Stomach (tissue), 9 donors: Measurements from ENCODE around the gene SESN1. TPM values are rescaled to one million over a fixed set of nuclear protein-coding genes. Genes with fewer than 3 reads are reported as not detected.

Source experiments
- DNase-seq, 2 donors: peaks; one replicate each; pipeline versions ENCODE4 v3.0.0 to v3.0.0-alpha.2; 2013 to 2019
- H3K27ac ChIP-seq, 5 donors: fragments of 200-600 bp in 4 of 5; sonication (generic) in 4 of 5; one replicate each; pipeline ENCODE4 v1.5.1; 2013 to 2019; ENCODE audit warnings: mild to moderate bottlenecking in 1 of 5, moderate library complexity in 1 of 5
- H3K27me3 ChIP-seq, 3 donors: fragments of 200-600 bp; sonication (generic); one replicate each; pipeline ENCODE4 v1.5.1; 2017 to 2019; ENCODE audit warnings: mixed run types in 1 of 3
- H3K36me3 ChIP-seq, 4 donors: fragments of 200-600 bp; sonication (generic); 1 replicate in 3 of 4; 2 replicates in 1 of 4; pipeline ENCODE4 v1.5.1; 2016 to 2019
- H3K4me1 ChIP-seq, 4 donors: fragments of 200-600 bp; sonication (generic); one replicate each; pipeline ENCODE4 v1.5.1; 2016 to 2019
- H3K4me3 ChIP-seq, 4 donors: fragments of 200-600 bp; sonication (generic) in 3 of 4; one replicate each; pipeline ENCODE4 v1.5.1; 2016 to 2019; ENCODE audit warnings: mild to moderate bottlenecking in 1 of 4
- H3K9me3 ChIP-seq, 4 donors: fragments of 200-600 bp; sonication (generic); one replicate each; pipeline ENCODE4 v1.5.1; 2016 to 2019
- EP300 ChIP-seq: sonication (generic); formaldehyde crosslinking; IDR thresholded peaks from one replicate; pipeline ENCODE4 v1.6.1; 2017; ENCODE audit warnings: antibody characterized with exemption
- POLR2A ChIP-seq, 4 donors: fragments of 450-650 bp; IDR thresholded peaks; one replicate each; pipeline ENCODE4 v1.6.1; 2016; ENCODE audit warnings: antibody characterized with exemption in 4 of 4, control low read depth in 2 of 4, mild to moderate bottlenecking in 1 of 4, moderate library complexity in 1 of 4
- POLR2AphosphoS5 ChIP-seq, 3 donors: sonication (generic); formaldehyde crosslinking; IDR thresholded peaks; one replicate each; pipeline ENCODE4 v1.6.1; 2016; ENCODE audit warnings: antibody characterized with exemption in 3 of 3
- WGBS, 5 donors: extraction: QIAGEN DNeasy Blood & Tissue Kit in 3 of 5; methylation state at CpG; one replicate each; pipeline versions ENCODE4 v1.1.5 to v1.1.7; 2013 to 2018; 5-methylcytosine and 5-hydroxymethylcytosine counted together
- intact Hi-C: fragments of 100-400 bp; cut with DNase I; formaldehyde crosslinking; loops from one replicate; pipeline ENCODE4 v1.15.1; 2023; ENCODE audit warnings: low total_unique reads
- polyA plus RNA-seq, 3 donors: library from polyadenylated mRNA; stranded (reverse); fragments of 200-250 nt; gene quantifications; one replicate each; pipeline ENCODE4 v1.2.3, GENCODE V29; 2013
- total RNA-seq, 5 donors: library from RNA; depleted of rRNA; stranded (reverse); fragments of >200 nt; gene quantifications; one replicate each; pipeline versions ENCODE4 v1.1.0 to v1.2.3, GENCODE V29; 2014 to 2016
- TF ChIP-seq, protein P1 (sequence below), 7 experiments: fragments of 450-650 bp in 4 of 7; fragments of 200-600 bp in 3 of 7; sonication (generic) in 3 of 7; IDR thresholded peaks; one replicate each; pipeline ENCODE4 v1.5.1; 2016 to 2019; ENCODE audit warnings: antibody characterized with exemption in 7 of 7, control low read depth in 2 of 7, mild to moderate bottlenecking in 1 of 7
- donor health status: healthy with polysubstance abuse.
- donor health status: Bipolar disorder and iron deficiency.
- donor health status: healthy.

The SESN1 gene
- total and polyA plus RNA-seq, 8 donors: 11.0 to 201 (median 33.3) TPM

GRCh38 chr6:109052852-109053251 lies 41.8 kb downstream of the SESN1 start:
- 73 to 84% (median 78%) methylated on average over 4 of the region's 4 CpGs for WGBS, 5 donors

DNA sequence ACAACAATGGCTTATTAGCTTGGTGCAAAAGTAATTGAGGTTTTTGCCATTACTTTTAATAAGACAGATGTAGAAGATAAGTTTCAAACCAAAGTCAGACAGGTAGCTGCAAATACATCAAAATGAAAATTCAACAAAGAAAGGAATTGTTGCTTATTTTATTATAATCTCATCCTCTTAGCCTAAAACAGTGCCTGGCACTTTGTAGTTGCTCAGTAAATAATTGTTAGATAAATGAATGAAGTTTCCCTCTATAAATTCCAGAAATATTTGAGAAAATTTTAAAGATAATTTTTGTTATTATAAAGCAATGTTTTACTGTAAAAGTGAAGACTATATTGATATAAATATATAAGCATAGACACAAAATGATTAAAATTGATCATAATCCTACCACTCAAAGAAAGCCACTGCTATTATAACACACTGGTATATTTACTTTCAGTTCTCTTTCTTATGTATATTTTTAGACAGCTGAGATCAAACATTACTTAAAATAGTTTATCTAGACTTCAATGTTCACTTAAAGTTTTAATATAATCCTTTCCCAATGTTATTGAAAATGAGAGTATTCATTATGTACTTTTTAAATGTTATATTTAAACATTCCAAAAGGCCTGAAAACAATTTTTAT lies 42.5 kb downstream of the SESN1 start:
- Histone ChIP-seq H3K27ac (no peak overlapping the region), H3K27me3 (no peaks in the 10 kb centered on the region), H3K4me1 (peaks cover 0 to 58% (median 21%) of the 10 kb centered on the region in 4 donors), H3K9me3 (no peaks in the 10 kb centered on the region), H3K4me3 (no peak overlapping the region), H3K36me3 (no peaks in the 10 kb centered on the region)
- intact Hi-C loops: no loop called here
- TF ChIP-seq POLR2A (IDR thresholded peaks at IDR 0.05): no peak
- no peak for TF ChIP-seq POLR2AphosphoS5 (IDR thresholded peaks at IDR 0.05)
- TF ChIP-seq, protein P1, sequence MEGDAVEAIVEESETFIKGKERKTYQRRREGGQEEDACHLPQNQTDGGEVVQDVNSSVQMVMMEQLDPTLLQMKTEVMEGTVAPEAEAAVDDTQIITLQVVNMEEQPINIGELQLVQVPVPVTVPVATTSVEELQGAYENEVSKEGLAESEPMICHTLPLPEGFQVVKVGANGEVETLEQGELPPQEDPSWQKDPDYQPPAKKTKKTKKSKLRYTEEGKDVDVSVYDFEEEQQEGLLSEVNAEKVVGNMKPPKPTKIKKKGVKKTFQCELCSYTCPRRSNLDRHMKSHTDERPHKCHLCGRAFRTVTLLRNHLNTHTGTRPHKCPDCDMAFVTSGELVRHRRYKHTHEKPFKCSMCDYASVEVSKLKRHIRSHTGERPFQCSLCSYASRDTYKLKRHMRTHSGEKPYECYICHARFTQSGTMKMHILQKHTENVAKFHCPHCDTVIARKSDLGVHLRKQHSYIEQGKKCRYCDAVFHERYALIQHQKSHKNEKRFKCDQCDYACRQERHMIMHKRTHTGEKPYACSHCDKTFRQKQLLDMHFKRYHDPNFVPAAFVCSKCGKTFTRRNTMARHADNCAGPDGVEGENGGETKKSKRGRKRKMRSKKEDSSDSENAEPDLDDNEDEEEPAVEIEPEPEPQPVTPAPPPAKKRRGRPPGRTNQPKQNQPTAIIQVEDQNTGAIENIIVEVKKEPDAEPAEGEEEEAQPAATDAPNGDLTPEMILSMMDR (IDR thresholded peaks at IDR 0.05): no peak
- no peak for TF ChIP-seq EP300
- no peak for DNase-seq

More at GRCh38 chr6:109052852-109053251, 41.8 kb downstream of the SESN1 start:
- Histone ChIP-seq H3K27ac (no peak overlapping the region), H3K4me1 (peaks cover 0 to 58% (median 21%) of the 10 kb centered on the region in 4 donors), H3K36me3 (no peaks in the 10 kb centered on the region), H3K4me3 (no peak overlapping the region), H3K27me3 (no peaks in the 10 kb centered on the region), H3K9me3 (no peaks in the 10 kb centered on the region)
- intact Hi-C loops: no loop called here
- TF ChIP-seq EP300 (no peak), POLR2A (IDR thresholded peaks at IDR 0.05) (no peak), POLR2AphosphoS5 (IDR thresholded peaks at IDR 0.05) (no peak)
- TF ChIP-seq, protein P1 (IDR thresholded peaks at IDR 0.05): no peak
- no peak for DNase-seq

DNA sequence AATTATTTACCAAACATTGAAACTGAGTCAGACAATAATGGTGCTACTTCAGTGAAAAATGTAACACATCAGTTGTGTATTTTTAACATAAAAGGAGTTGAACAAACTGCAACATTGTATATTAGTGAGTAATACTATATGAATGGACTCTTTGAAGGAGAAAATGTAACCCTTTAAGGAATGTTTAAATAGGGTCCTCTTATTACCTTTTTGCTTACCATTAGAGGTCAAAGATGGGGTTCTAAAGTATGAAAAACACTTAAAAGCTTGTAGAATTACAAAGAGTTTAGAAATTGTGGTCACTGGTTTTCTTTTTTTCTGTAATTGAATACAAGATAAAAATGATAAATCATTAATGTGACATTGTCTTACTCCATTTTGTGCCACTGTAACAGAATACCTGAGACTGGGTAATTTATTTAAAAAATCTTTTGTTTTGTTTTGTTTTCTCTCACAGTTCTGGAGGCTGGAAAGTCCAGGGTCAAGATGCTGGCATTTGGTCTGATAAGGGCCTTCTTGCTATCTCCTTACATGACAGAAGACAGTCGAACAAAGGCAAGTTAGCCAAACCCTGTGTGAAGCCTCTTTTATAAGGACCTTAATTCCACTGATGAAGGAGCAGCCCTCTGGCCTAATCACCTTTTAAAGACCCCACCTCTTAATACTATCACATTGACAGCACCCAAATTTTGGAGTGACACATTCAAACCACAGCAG lies 43.2 kb downstream of the SESN1 start:
- 62 to 71% (median 70%) methylated on average over 1 of the region's 1 CpG for WGBS, 5 donors
- H3K36me3 ChIP-seq: no peaks in the 10 kb centered on the region
- no peak overlapping the region for H3K27ac ChIP-seq
- no peaks in the 10 kb centered on the region for H3K27me3 ChIP-seq
- intact Hi-C loops: no loop called here
- H3K4me1 ChIP-seq: peaks cover 0 to 54% (median 21%) of the 10 kb centered on the region in 4 donors
- H3K9me3 ChIP-seq: no peaks in the 10 kb centered on the region
- DNase-seq: no peak
- TF ChIP-seq POLR2A (IDR thresholded peaks at IDR 0.05): no peak
- TF ChIP-seq, protein P1 (IDR thresholded peaks at IDR 0.05): no peak
- no peak for TF ChIP-seq POLR2AphosphoS5 (IDR thresholded peaks at IDR 0.05)
- no peak for TF ChIP-seq EP300
- H3K4me3 ChIP-seq: no peak overlapping the region

- Histone ChIP-seq H3K9me3 (no peaks in the 10 kb centered on the region), H3K27me3 (no peaks in the 10 kb centered on the region), H3K4me3 (no peak overlapping the region), H3K4me1 (peaks cover 0 to 45% (median 22%) of the 10 kb centered on the region in 4 donors), H3K27ac (no peak overlapping the region), H3K36me3 (no peaks in the 10 kb centered on the region)
- DNase-seq: no peak
- 62 to 84% (median 71%) methylated on average over 1 of the region's 1 CpG for WGBS, 5 donors
- TF ChIP-seq EP300: no peak
- no peak for TF ChIP-seq POLR2AphosphoS5 (IDR thresholded peaks at IDR 0.05)
- TF ChIP-seq, protein P1 (IDR thresholded peaks at IDR 0.05): no peak
- TF ChIP-seq POLR2A (IDR thresholded peaks at IDR 0.05): no peak
- intact Hi-C loops: no loop called here
These were observed 44.1 kb downstream of the SESN1 start for GRCh38 chr6:109050447-109051102.
